Loucy (cell line): Measurements from ENCODE around the gene ERICH2.
"Not testable (repeated sequence)": the region's sequence is repeated elsewhere in the genome, so short reads cannot be mapped to it uniquely, and the experiment has no call there.

Experiments used
- EZH2phosphoT487 ChIP-seq: fragments of 200-600 bp; IDR thresholded peaks from 2 replicates; pipeline ENCODE4 v1.6.1; 2018; ENCODE audit warnings: antibody characterized with exemption, mild to moderate bottlenecking, moderate library complexity, borderline replicate concordance
- TF ChIP-seq, protein P1 (sequence below): fragments of 200-600 bp; sonication (generic); conservative IDR thresholded peaks from 2 replicates; pipeline ENCODE4 v1.5.1; 2014; ENCODE audit warnings: mild to moderate bottlenecking, antibody characterized with exemption, low read length

- TF ChIP-seq, protein P1, sequence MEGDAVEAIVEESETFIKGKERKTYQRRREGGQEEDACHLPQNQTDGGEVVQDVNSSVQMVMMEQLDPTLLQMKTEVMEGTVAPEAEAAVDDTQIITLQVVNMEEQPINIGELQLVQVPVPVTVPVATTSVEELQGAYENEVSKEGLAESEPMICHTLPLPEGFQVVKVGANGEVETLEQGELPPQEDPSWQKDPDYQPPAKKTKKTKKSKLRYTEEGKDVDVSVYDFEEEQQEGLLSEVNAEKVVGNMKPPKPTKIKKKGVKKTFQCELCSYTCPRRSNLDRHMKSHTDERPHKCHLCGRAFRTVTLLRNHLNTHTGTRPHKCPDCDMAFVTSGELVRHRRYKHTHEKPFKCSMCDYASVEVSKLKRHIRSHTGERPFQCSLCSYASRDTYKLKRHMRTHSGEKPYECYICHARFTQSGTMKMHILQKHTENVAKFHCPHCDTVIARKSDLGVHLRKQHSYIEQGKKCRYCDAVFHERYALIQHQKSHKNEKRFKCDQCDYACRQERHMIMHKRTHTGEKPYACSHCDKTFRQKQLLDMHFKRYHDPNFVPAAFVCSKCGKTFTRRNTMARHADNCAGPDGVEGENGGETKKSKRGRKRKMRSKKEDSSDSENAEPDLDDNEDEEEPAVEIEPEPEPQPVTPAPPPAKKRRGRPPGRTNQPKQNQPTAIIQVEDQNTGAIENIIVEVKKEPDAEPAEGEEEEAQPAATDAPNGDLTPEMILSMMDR = not testable (repeated sequence)
- not testable (repeated sequence) for TF ChIP-seq EZH2phosphoT487
Observed at GRCh38 chr2:170751555-170751954, 18.6 kb upstream of the ERICH2 start.
